MCF 10A (cell line): ENCODE measurements around the gene PARD6B. TPM values are rescaled to one million over a fixed set of nuclear protein-coding genes. Genes with fewer than 3 reads are reported as not detected.

Experiments
- BruUV-seq: library from RNA; stranded (reverse); fragments of 400-500 nt; replicated peaks from 2 replicates; lab custom pipeline; 2021; lab: Mats Ljungman, UMichigan
- CTCF ChIA-PET: fragments of 300-600 bp; sonication (Branson Sonifier 250); formaldehyde crosslinking; extraction: SDS; loops from one replicate; lab custom pipeline; 2021; ENCODE audit warnings: antibody characterized with exemption, inconsistent platforms; lab: Yijun Ruan, JAX
- POLR2A ChIA-PET: fragments of 300-600, 350-650 bp; sonication (Branson Sonifier 250); formaldehyde crosslinking; extraction: SDS; loops from one replicate; lab custom pipeline; 2020; ENCODE audit warnings: antibody characterized with exemption, inconsistent platforms; lab: Yijun Ruan, JAX
- DNase-seq: peaks from one replicate; pipeline ENCODE4 v3.0.0-alpha.2; 2018; ENCODE audit not compliant: unreplicated experiment
- H3K27ac Mint-ChIP-seq: one replicate; pipeline ENCODE4 v1.8.0; 2022; ENCODE audit warnings: mild to moderate bottlenecking, low read depth, mixed read lengths; ENCODE audit not compliant: unreplicated experiment
- H3K27me3 Mint-ChIP-seq: one replicate; pipeline ENCODE4 v1.8.0; 2022; ENCODE audit warnings: mixed read lengths; ENCODE audit not compliant: insufficient read depth, unreplicated experiment
- H3K36me3 Mint-ChIP-seq: one replicate; pipeline ENCODE4 v1.8.0; 2022; ENCODE audit warnings: mild to moderate bottlenecking, moderate library complexity, mixed read lengths; ENCODE audit not compliant: insufficient read depth, unreplicated experiment
- H3K4me1 Mint-ChIP-seq: one replicate; pipeline ENCODE4 v1.8.0; 2022; ENCODE audit warnings: mixed read lengths; ENCODE audit not compliant: insufficient read depth, unreplicated experiment
- H3K4me3 Mint-ChIP-seq: one replicate; pipeline ENCODE4 v1.8.0; 2022; ENCODE audit warnings: mild to moderate bottlenecking, moderate library complexity, mixed read lengths; ENCODE audit not compliant: unreplicated experiment
- H3K9me3 Mint-ChIP-seq: one replicate; pipeline ENCODE4 v1.8.0; 2022; ENCODE audit warnings: mixed read lengths; ENCODE audit not compliant: unreplicated experiment
- CTCF ChIP-seq: fragments of 200-600 bp; IDR thresholded peaks from one replicate; pipeline ENCODE4 v1.8.0; 2022; ENCODE audit warnings: antibody characterized with exemption, mild to moderate bottlenecking; ENCODE audit not compliant: unreplicated experiment
- intact Hi-C: fragments of 100-400 bp; cut with micrococcal nuclease; formaldehyde crosslinking; loops from 2 replicates; pipeline ENCODE4 v1.14.1; 2022
- total RNA-seq: library from RNA; stranded (reverse); gene quantifications from 2 replicates; pipeline ENCODE4 v1.2.3, GENCODE V29; 2022

PARD6B gene
- total RNA-seq, 1 experiment from 2014 or later = 5.8 TPM

GRCh38 chr20:50783903-50784302 is 52.5 kb downstream of the PARD6B start:
- Mint-ChIP-seq H3K27ac (no peak overlapping the region), H3K4me3 (no peak overlapping the region), H3K27me3 (no peaks in the 10 kb centered on the region), H3K9me3 (no peaks in the 10 kb centered on the region), H3K4me1 (peaks cover 6% of the 10 kb centered on the region), H3K36me3 (no peaks in the 10 kb centered on the region)
- intact Hi-C loops = no loop called here
- no peak for TF ChIP-seq CTCF
- no TSS peak for BruUV-seq
- DNase-seq = no peak
- ChIA-PET CTCF (interaction anchor here (0.6 to 11.2 kb wide), 9 partner anchors 11 to 598 kb away, joined by 3 to 126 read pairs (median 3); partner anchors contain the start of gene BCAS4), POLR2A (interaction anchor here (0.7 to 5.5 kb wide), 3 partner anchors 21 to 652 kb away, joined by 3 to 33 read pairs (median 3); no protein-coding TSS in a partner anchor)

GRCh38 chr20:50784464-50784863 is 53.1 kb downstream of the PARD6B start:
- H3K4me3 Mint-ChIP-seq = no peak overlapping the region
- no peak for DNase-seq
- ChIA-PET POLR2A (interaction anchor here (5.5 kb wide), 1 partner anchor 22 kb away, joined by 33 read pairs; no protein-coding TSS in a partner anchor), CTCF (interaction anchor here (0.6 to 11.2 kb wide), 11 partner anchors 10 to 523 kb away, joined by 3 to 126 read pairs (median 4); partner anchors contain the start of gene BCAS4)
- H3K27me3 Mint-ChIP-seq = no peaks in the 10 kb centered on the region
- intact Hi-C loops = no loop called here
- BruUV-seq = no TSS peak
- H3K4me1 Mint-ChIP-seq = peaks cover 6% of the 10 kb centered on the region
- H3K9me3 Mint-ChIP-seq = no peaks in the 10 kb centered on the region
- no peak overlapping the region for H3K27ac Mint-ChIP-seq
- TF ChIP-seq CTCF = no peak
- no peaks in the 10 kb centered on the region for H3K36me3 Mint-ChIP-seq

- Mint-ChIP-seq H3K36me3 (no peaks in the 10 kb centered on the region), H3K27me3 (no peaks in the 10 kb centered on the region), H3K9me3 (no peaks in the 10 kb centered on the region), H3K4me1 (peaks cover 6% of the 10 kb centered on the region), H3K27ac (no peak overlapping the region), H3K4me3 (no peak overlapping the region)
- BruUV-seq = no TSS peak
- ChIA-PET POLR2A (interaction anchor here (0.6 to 5.5 kb wide), 3 partner anchors 21 to 593 kb away, joined by 3 to 33 read pairs (median 4); no protein-coding TSS in a partner anchor), CTCF (interaction anchor here (0.5 to 11.2 kb wide), 10 partner anchors 6 to 601 kb away, joined by 3 to 126 read pairs (median 18); no protein-coding TSS in a partner anchor)
- intact Hi-C loops = no loop called here
- no peak for DNase-seq
- TF ChIP-seq CTCF = no peak
These were observed 55.3 kb downstream of the PARD6B start for GRCh38 chr20:50786703-50787102.

GRCh38 chr20:50787181-50787580 is 55.8 kb downstream of the PARD6B start:
- intact Hi-C loops = no loop called here
- CTCF ChIA-PET = interaction anchor here (0.7 to 11.2 kb wide), 15 partner anchors 6 to 602 kb away, joined by 3 to 126 read pairs (median 5); no protein-coding TSS in a partner anchor

More at GRCh38 chr20:50787181-50787580, 55.8 kb downstream of the PARD6B start:
- H3K27ac Mint-ChIP-seq = no peak overlapping the region
- BruUV-seq = no TSS peak
- no peak for TF ChIP-seq CTCF
- H3K9me3 Mint-ChIP-seq = no peaks in the 10 kb centered on the region
- H3K4me1 Mint-ChIP-seq = peaks cover 6% of the 10 kb centered on the region
- no peaks in the 10 kb centered on the region for H3K36me3 Mint-ChIP-seq
- no peak for DNase-seq
- H3K27me3 Mint-ChIP-seq = no peaks in the 10 kb centered on the region
- POLR2A ChIA-PET = interaction anchor here (0.6 to 5.5 kb wide), 5 partner anchors 21 to 596 kb away, joined by 3 to 33 read pairs (median 5); partner anchors contain the start of gene CEBPB
- H3K4me3 Mint-ChIP-seq = no peak overlapping the region
